ENCODE data around the gene MAGED1. TPM values are rescaled to one million over a fixed set of nuclear protein-coding genes. Genes with fewer than 3 reads are reported as not detected.
"Not testable (repeated sequence)": the region's sequence is repeated elsewhere in the genome, so short reads cannot be mapped to it uniquely, and the experiment has no call there.

The MAGED1 gene
- total RNA-seq, 1 experiment from 2014 or later, result 46.7 TPM

GRCh38 chrX:51894697-51895336 lies 1.4 kb downstream of the MAGED1 start:
- peak overlapping the region; percentile 89 for H3K27ac Mint-ChIP-seq (ENCODE audit: low read depth, unreplicated experiment)
- peaks cover 18% of the 10 kb centered on the region for H3K27me3 Mint-ChIP-seq (ENCODE audit: insufficient read depth, unreplicated experiment)
- DNase-seq (ENCODE audit: unreplicated experiment), result no peak
- H3K36me3 Mint-ChIP-seq (ENCODE audit: insufficient read depth, unreplicated experiment), result peaks cover 25% of the 10 kb centered on the region
- peak overlapping the region; percentile 82 for H3K4me3 Mint-ChIP-seq (ENCODE audit: unreplicated experiment)
- BruUV-seq (replicated peaks), result no TSS peak
- TF ChIP-seq CTCF (IDR thresholded peaks at IDR 0.05; ENCODE audit: unreplicated experiment), result no peak
- peaks cover 6% of the 10 kb centered on the region for H3K4me1 Mint-ChIP-seq (ENCODE audit: insufficient read depth, unreplicated experiment)
- intact Hi-C loops (cut with micrococcal nuclease), result no loop called here
- ChIA-PET POLR2A (no interaction called here), CTCF (interaction anchor here (0.6 kb wide), 1 partner anchor 12 kb away, joined by 3 read pairs; no protein-coding TSS in a partner anchor)
- H3K9me3 Mint-ChIP-seq (ENCODE audit: unreplicated experiment), result no peaks in the 10 kb centered on the region

DNA sequence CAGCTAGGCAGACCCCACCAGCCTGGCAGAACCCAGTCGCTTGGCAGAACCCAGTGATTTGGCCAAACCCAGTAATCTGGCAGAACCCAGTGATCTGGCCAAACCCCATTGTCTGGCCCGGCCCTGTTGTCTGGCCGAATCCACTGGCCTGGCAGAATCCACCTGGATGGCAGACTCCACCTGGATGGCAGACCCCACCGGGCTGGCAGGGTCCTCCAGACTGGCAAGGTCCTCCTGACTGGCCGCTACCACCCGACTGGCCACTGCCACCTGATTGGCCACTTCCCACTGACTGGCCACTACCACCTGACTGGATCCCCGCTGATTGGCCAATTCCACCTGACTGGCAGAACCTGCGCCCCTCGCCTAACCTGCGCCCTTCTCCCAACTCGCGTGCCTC lies 3.2 kb downstream of the MAGED1 start:
- no peak for TF ChIP-seq CTCF (IDR thresholded peaks at IDR 0.05; ENCODE audit: unreplicated experiment)
- Mint-ChIP-seq H3K4me1 (ENCODE audit: insufficient read depth, unreplicated experiment) (peaks cover 1% of the 10 kb centered on the region), H3K9me3 (ENCODE audit: unreplicated experiment) (no peaks in the 10 kb centered on the region), H3K27ac (ENCODE audit: low read depth, unreplicated experiment) (no peak overlapping the region), H3K4me3 (ENCODE audit: unreplicated experiment) (no peak overlapping the region), H3K36me3 (ENCODE audit: insufficient read depth, unreplicated experiment) (peaks cover 41% of the 10 kb centered on the region), H3K27me3 (ENCODE audit: insufficient read depth, unreplicated experiment) (peaks cover 25% of the 10 kb centered on the region)
- BruUV-seq (replicated peaks), result no TSS peak
- POLR2A ChIA-PET, result no interaction called here
- DNase-seq (ENCODE audit: unreplicated experiment), result no peak
- CTCF ChIA-PET, result no interaction called here
- intact Hi-C loops (cut with micrococcal nuclease), result no loop called here

GRCh38 chrX:51899741-51900140 lies 6.3 kb downstream of the MAGED1 start:
- Mint-ChIP-seq H3K36me3 (ENCODE audit: insufficient read depth, unreplicated experiment) (peaks cover 33% of the 10 kb centered on the region), H3K4me3 (ENCODE audit: unreplicated experiment) (no peak overlapping the region), H3K4me1 (ENCODE audit: insufficient read depth, unreplicated experiment) (no peaks in the 10 kb centered on the region), H3K27ac (ENCODE audit: low read depth, unreplicated experiment) (no peak overlapping the region), H3K9me3 (ENCODE audit: unreplicated experiment) (no peaks in the 10 kb centered on the region), H3K27me3 (ENCODE audit: insufficient read depth, unreplicated experiment) (peaks cover 46% of the 10 kb centered on the region)
- TF ChIP-seq CTCF (IDR thresholded peaks at IDR 0.05; ENCODE audit: unreplicated experiment), result no peak
- DNase-seq (ENCODE audit: unreplicated experiment), result no peak
- ChIA-PET POLR2A (no interaction called here), CTCF (interaction anchor here (0.6 kb wide), 1 partner anchor 1697 kb away, joined by 4 read pairs; no protein-coding TSS in a partner anchor)
- intact Hi-C loops (cut with micrococcal nuclease), result no loop called here
- BruUV-seq (replicated peaks), result no TSS peak

DNA sequence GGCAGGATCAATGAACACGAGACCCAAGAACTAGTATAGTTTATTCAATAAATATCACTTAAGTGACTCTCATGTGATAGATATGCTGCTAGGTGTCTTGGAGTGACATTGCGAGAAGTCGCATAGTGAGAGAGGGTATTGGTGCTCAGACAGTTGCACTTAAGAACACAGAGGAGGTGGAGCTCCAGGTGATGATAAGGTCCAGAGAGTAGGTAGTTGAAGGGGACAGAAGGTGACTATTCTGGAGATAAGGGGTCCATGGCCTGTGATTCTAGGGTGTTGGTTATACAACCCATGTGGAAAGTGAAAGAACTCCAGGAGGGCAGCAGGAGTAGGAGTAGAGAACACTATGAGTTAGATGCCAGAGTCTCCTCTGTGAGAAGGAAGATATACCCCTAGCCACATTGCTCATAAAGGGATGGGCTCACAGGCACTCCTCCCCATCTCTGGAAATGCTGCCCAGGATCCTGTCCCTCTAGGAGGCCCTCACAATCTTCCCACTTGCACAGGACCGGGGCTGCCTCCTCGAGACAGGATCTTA lies 9.2 kb downstream of the MAGED1 start:
- Mint-ChIP-seq H3K9me3 (ENCODE audit: unreplicated experiment) (no peaks in the 10 kb centered on the region), H3K36me3 (ENCODE audit: insufficient read depth, unreplicated experiment) (peaks cover 31% of the 10 kb centered on the region), H3K27ac (ENCODE audit: low read depth, unreplicated experiment) (no peak overlapping the region), H3K27me3 (ENCODE audit: insufficient read depth, unreplicated experiment) (peaks cover 36% of the 10 kb centered on the region), H3K4me1 (ENCODE audit: insufficient read depth, unreplicated experiment) (no peaks in the 10 kb centered on the region), H3K4me3 (ENCODE audit: unreplicated experiment) (no peak overlapping the region)
- intact Hi-C loops (cut with micrococcal nuclease), result no loop called here
- DNase-seq (ENCODE audit: unreplicated experiment), result no peak
- no TSS peak for BruUV-seq (replicated peaks)
- TF ChIP-seq CTCF (IDR thresholded peaks at IDR 0.05; ENCODE audit: unreplicated experiment), result no peak
- POLR2A ChIA-PET, result no interaction called here
- CTCF ChIA-PET, result interaction anchor here (0.6 kb wide), 1 partner anchor 359 kb away, joined by 3 read pairs; no protein-coding TSS in a partner anchor

DNA sequence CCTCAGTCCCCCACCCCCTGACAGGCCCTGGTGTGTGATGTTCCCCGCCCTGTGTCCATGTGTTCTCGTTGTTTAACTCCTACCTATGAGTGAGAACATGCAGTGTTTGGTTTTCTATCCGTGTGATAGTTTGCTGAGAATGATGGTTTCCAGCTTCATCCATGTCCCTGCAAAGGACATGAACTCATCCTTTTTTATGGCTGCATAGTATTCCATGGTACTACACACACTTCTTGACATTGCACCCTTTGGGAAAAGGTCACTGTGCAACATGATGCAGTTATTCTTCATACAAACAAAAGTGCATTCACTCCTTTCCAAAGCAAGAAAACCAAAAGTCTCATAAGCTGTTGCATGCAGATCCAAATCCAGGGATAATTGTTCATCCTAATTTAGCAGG lies 11.7 kb downstream of the MAGED1 start:
- BruUV-seq (replicated peaks); H3K27ac Mint-ChIP-seq (ENCODE audit: low read depth, unreplicated experiment); H3K9me3 Mint-ChIP-seq (ENCODE audit: unreplicated experiment); H3K4me1 Mint-ChIP-seq (ENCODE audit: insufficient read depth, unreplicated experiment); DNase-seq (ENCODE audit: unreplicated experiment); intact Hi-C loops (cut with micrococcal nuclease); H3K4me3 Mint-ChIP-seq (ENCODE audit: unreplicated experiment): not testable (repeated sequence)
- H3K27me3 Mint-ChIP-seq (ENCODE audit: insufficient read depth, unreplicated experiment), result peaks cover 37% of the 10 kb centered on the region
- H3K36me3 Mint-ChIP-seq (ENCODE audit: insufficient read depth, unreplicated experiment), result peaks cover 18% of the 10 kb centered on the region
- POLR2A ChIA-PET, result interaction anchor here (0.5 kb wide), 1 partner anchor 509 kb away, joined by 4 read pairs; no protein-coding TSS in a partner anchor
- CTCF ChIA-PET, result interaction anchor here (0.6 kb wide), 1 partner anchor 304 kb away, joined by 4 read pairs; no protein-coding TSS in a partner anchor
